DND-41 (cell line): ENCODE data around the gene NTM.

Experiments used
- CTCF ChIP-seq: IDR thresholded peaks from 2 replicates; pipeline ENCODE4 v1.5.1; 2012; ENCODE audit warnings: borderline replicate concordance, low read length, moderate library complexity, mild to moderate bottlenecking; ENCODE audit not compliant: poor library complexity, severe bottlenecking; ENCODE audit errors: extremely low read depth
- EZH2 ChIP-seq: IDR thresholded peaks from 3 replicates; pipeline ENCODE4 v1.6.1; 2012; ENCODE audit warnings: borderline replicate concordance, low read depth, mild to moderate bottlenecking, moderate library complexity, low read length, inconsistent platforms; ENCODE audit not compliant: severe bottlenecking

GRCh38 chr11:131642756-131643531 is 272.5 kb downstream of the NTM start:
- TF ChIP-seq CTCF = no peak
- TF ChIP-seq EZH2 = no peak
